Activated CD4-positive, alpha-beta T cell treated with anti-CD3 and anti-CD28 coated beads for 1 hour (primary cell): Measurements from ENCODE around the gene GRM5.
"Not testable (repeated sequence)": the region's sequence is repeated elsewhere in the genome, so short reads cannot be mapped to it uniquely, and the experiment has no call there.

ENCODE experiments used
- DNase-seq: peaks from one replicate; pipeline ENCODE4 v3.0.0-alpha.2; 2020

Gene GRM5

DNA sequence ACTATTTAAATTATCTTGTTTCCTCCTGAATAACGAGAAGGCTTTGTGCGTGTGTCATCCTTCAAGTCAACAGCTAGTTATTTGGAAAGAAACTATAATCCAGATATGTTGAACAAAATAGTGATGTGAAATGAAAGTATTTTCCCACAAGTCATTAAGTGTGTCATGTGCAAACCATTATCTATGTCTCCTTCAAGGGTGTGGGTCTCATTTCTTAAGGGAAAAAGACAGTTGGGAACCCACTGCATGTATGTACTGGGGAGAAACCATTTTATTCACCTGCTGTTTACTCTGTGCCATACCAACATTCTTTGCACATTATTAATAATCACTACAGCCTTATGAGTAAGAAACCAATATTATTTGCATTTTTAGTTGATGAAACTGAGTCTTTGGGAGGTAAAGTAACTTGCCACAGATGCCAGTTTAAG is 582.9 kb downstream of the GRM5 start:
- no peak for DNase-seq

DNA sequence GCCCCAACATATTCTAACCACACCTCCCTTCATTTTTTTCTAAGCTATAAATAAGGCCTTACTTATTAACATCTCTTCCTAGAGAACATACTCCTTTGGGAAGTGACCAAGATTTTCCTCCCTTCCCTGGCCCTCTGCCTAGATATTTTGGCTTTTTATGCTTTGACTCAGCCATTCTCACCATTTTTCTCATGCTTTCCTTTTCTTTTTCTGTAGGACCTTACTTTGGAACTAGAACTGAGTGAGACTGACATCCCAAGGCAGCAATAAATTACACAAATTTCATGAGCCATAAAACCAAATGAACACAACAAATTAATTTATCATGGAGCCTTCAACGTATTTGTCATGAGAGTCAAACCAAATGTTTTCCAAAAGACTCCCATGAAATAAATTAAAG is 585.6 kb downstream of the GRM5 start:
- DNase-seq: no peak

DNA sequence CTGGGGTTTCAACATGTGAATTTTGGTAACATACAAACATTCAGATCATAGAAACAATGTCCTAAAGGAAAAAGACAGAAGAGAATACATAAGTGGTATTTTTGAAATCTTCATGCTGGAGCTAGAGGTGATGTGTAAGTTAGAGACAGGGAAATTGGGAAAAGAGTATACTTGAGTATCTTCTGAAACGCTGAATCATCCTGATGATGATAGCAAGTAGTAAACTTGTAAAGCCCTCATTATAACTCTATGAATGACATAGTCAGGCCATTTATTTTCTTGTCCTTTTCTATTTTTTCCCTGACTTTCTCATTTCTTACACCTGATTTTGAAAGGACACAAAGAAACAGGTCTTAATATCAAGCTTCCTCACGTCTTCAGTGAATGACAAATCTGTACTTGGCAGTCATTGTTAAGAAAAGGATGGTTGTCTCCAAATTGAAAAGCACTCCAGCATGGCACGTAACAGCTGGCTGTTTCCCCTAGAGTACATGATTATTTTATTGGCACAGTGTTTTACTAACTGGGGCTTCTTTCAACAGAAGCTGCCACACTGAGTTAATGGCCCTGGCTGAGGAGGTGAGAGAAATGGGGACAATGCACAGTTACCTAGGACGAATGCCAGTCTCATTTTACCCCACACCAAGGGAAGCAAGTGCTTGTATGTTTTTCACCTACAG is 587.5 kb downstream of the GRM5 start:
- no peak for DNase-seq

DNA sequence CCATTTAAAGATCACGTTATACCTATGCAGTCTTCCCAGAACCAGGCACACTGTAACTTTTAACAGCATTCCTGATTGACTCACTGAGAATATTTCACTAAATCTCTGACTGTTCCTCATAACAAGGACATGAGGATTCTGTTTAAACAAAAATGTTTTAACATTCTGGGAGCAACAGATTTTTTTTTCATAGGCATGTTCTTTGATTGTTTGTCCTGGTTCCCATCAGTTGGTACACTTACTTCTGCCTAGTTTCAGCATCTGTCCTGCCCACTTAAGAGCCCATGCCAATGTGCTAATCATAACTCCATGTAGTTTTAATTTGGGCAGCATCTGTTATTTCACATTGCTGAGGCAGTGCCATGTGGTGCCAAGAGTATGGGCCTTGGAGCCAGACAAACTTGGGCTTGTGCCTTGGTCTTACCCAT is 589.8 kb downstream of the GRM5 start:
- no peak for DNase-seq

DNA sequence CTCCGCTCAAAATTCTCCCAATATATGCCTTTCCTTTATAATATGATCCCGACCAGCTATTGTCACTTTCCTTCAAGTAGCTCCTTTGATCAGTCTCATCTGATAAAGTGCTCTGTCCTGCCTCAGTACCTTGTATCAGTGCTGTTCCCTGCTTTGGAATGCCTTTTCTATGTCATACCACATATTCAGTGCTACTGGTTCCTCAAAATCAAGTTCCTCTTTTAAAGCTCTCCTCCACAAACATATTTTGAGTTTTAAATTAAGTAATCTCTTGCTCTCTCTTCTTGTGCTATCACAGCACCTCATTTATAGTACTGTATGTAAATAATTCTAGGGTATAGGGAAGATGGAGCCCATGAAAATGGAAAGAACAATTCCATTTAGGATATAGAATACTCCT is 591.1 kb downstream of the GRM5 start:
- no peak for DNase-seq

DNA sequence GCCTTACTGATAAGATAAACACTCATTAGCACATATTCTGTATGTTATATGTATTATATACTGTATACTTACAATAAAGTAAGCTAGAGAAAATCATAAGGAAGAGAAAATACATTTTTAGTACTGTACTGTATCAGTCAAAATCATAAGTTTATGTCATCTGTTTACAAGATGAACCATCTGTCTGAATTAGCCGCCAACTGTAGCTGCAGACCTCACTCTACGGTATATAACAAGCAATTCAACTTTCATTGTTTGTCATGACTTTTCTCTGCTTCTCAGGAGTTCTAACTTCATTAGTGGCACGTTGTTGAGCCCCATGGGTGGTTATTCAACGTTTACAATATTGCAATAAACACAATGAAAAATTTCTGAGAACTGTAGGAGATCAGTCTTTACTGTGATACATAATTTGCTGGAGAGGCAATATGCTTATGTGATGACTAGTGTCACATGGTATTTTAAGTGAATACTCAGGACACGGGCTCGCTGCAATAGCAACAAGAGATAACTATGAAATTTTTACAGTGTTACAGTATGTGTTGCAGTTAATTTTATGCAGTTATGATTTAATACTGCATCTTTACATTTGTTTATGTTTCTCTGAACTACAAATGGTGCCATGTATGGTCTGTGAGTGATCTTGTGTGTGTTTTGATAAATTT is 596.1 kb downstream of the GRM5 start:
- DNase-seq: no peak

DNA sequence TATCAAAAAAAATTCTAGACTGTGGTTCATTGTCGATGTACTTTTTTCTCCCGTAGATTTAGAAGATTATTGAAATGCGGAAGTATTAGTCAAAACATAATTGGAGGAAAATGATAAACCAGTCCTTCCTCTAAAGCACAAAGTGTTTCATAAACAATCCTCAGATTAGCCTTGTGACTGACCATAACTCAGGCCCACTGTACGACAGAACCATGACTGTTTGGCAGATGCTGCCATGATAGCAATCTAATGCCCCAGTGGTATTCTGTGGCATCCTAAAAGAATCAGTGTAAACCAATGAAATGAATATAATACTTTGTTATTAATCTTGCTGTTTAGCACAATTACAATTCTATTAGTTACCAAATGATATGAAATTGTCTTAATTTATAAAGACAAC is 601.3 kb downstream of the GRM5 start:
- no peak for DNase-seq

DNA sequence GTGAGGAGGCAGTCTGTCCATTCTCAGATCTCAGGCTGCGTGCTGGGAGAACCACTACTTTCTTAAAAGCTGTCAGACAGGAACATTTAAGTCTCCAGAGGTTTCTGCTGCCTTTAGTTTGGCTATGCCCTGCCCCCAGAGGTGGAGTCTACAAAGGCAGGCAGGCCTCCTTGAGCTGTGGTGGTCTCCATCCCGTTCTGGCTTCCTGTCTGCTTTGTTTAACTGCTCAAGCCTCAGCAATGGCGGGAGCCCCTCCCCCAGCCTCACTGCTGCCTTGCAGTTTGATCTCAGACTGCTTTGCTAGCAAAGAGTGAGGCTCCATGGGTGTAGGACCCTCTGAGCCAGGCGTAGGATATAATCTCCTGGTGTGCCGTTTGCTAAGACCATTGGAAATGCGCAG is 602.5 kb downstream of the GRM5 start:
- not testable (repeated sequence) for DNase-seq

DNA sequence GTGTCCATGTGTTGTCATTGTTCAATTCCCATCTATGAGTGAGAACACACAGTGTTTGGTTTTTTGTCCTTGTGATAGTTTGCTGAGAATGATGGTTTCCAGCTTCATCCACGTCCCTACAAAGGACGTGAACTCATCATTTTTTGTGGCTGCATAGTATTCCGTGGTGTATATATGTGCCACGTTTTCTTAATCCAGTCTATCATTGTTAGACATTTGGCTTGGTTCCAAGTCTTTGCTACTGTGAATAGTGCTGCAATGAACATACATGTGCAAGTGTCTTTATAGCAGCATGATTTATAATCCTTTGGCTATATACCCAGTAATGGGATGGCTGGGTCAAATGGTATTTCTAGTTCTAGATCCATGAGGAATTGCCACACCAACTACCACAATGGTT is 607.7 kb downstream of the GRM5 start:
- DNase-seq: not testable (repeated sequence)

DNA sequence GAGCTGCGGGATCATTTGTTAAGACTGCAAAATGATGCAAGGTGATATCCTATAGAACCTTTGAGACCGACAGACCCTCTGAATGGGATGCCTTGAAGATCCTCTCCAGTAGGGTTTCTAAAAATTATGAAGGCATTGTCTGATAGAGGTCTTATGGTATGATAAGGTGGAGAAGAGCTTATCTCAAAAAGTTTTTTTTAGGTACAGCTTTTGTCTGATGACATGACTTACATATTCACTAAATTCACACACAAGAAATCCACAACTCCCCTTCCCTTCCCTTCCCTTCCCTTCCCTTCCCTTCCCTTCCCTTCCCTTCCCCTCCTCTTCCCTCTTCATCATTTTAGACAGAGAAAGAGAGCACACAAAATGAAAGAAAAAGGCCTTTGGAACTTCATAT is 609.8 kb downstream of the GRM5 start:
- DNase-seq: no peak

DNA sequence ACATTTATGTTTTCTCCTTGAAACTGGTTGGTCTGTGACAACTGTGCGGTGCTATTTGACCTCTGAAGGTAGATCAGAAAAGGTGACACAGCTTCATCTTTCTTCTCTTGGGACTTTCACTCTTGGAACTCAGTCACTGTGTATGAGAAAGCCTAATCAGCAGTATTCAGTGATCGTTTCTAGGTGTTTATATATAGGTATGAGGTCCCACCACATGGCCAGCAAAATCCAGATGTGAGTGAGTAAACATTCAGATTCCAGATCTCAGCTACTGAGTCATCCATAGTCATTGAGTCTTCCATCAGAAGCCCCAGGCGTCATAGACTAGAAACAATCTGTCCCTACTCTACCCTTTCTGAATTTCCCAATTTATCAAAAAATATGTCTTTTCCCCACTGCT is 610.9 kb downstream of the GRM5 start:
- DNase-seq: no peak
